Spleen (tissue), 13 donors: ENCODE data around the gene NEK5. TPM values are rescaled to one million over a fixed set of nuclear protein-coding genes. Genes with fewer than 3 reads are reported as not detected.
A peak's percentile ranks its signal among the peaks of the same experiment; 100 is the strongest.
"Not testable (repeated sequence)": the region's sequence is repeated elsewhere in the genome, so short reads cannot be mapped to it uniquely, and the experiment has no call there.

Experiments used
- DNase-seq: peaks from one replicate; pipeline ENCODE4 v3.0.0-alpha.2; 2020
- H3K27ac ChIP-seq, 8 donors: fragments of 200-600 bp; sonication (generic) in 7 of 8; 1 replicate in 4 of 8; 2 replicates in 4 of 8; pipeline versions ENCODE4 v1.5.0 to v1.8.0; 2016 to 2021; ENCODE audit warnings: inconsistent platforms in 4 of 8, mild to moderate bottlenecking in 4 of 8, moderate library complexity in 1 of 8
- H3K27me3 ChIP-seq, 7 donors: fragments of 200-600 bp; sonication (generic) in 6 of 7; replicated peaks in 1 of 7; 1 replicate in 4 of 7; 2 replicates in 3 of 7; pipeline versions ENCODE4 v1.5.0 to v1.8.0; 2016 to 2021; ENCODE audit warnings: inconsistent platforms in 3 of 7, mild to moderate bottlenecking in 1 of 7
- H3K36me3 ChIP-seq, 6 donors: fragments of 200-600 bp; sonication (generic) in 5 of 6; 1 replicate in 4 of 6; 2 replicates in 2 of 6; pipeline versions ENCODE4 v1.5.0 to v1.8.0; 2016 to 2021; ENCODE audit warnings: inconsistent platforms in 2 of 6
- H3K4me1 ChIP-seq, 6 donors: fragments of 200-600 bp; sonication (generic) in 5 of 6; 1 replicate in 3 of 6; 2 replicates in 3 of 6; pipeline versions ENCODE4 v1.5.0 to v1.8.0; 2016 to 2021; ENCODE audit warnings: inconsistent platforms in 3 of 6
- H3K4me3 ChIP-seq, 8 donors: fragments of 200-600 bp; sonication (generic) in 7 of 8; 1 replicate in 4 of 8; 2 replicates in 4 of 8; pipeline versions ENCODE4 v1.5.0 to v1.8.0; 2016 to 2021; ENCODE audit warnings: inconsistent platforms in 4 of 8, mild to moderate bottlenecking in 4 of 8, moderate library complexity in 2 of 8
- H3K9me3 ChIP-seq, 8 donors: fragments of 200-600 bp; sonication (generic) in 7 of 8; 1 replicate in 4 of 8; 2 replicates in 4 of 8; pipeline versions ENCODE4 v1.5.0 to v1.8.0; 2016 to 2021; ENCODE audit warnings: inconsistent platforms in 4 of 8
- POLR2A ChIP-seq, 3 donors: fragments of 450-650 bp; IDR thresholded peaks; one replicate each; pipeline ENCODE4 v1.5.1; 2017; ENCODE audit warnings: antibody characterized with exemption in 3 of 3, mild to moderate bottlenecking in 1 of 3
- POLR2AphosphoS5 ChIP-seq, 3 donors: sonication (generic); formaldehyde crosslinking; IDR thresholded peaks; one replicate each; pipeline ENCODE4 v1.5.1; 2017; ENCODE audit warnings: antibody characterized with exemption in 3 of 3
- WGBS, 5 donors: extraction: QIAGEN DNeasy Blood & Tissue Kit in 3 of 5; methylation state at CpG; one replicate each; pipeline versions ENCODE4 v1.1.5 to v1.1.7; 2013 to 2018; 5-methylcytosine and 5-hydroxymethylcytosine counted together
- intact Hi-C: fragments of 100-400 bp; cut with DNase I; formaldehyde crosslinking; loops from one replicate; pipeline ENCODE4 v1.15.0; 2023; ENCODE audit warnings: low total_unique reads
- long read RNA-seq, 2 donors: transcript quantifications; one replicate each; lab custom pipeline, GENCODE V29; 2026
- polyA plus RNA-seq, 3 donors: library from polyadenylated mRNA; stranded (reverse); fragments of 200-250 nt; gene quantifications; one replicate each; pipeline ENCODE4 v1.2.1, GENCODE V29; 2013
- total RNA-seq, 7 donors: library from RNA; depleted of rRNA in 3 of 7; stranded (reverse); fragments of >200 nt in 3 of 7; fragmentation: NEBNext Ultra II Directional in 4 of 7; extraction: Animal tissue kit (Norgen Biotek cat#: 25700) in 4 of 7; gene quantifications; one replicate each; pipeline versions ENCODE4 v1.1.0 to v1.2.1, GENCODE V29; 2016 to 2021
- TF ChIP-seq, protein P1 (sequence below), 11 experiments: fragments of 200-600 bp in 7 of 11; fragments of 450-650 bp in 4 of 11; sonication (generic) in 4 of 11; IDR thresholded peaks in 8 of 11; conservative IDR thresholded peaks in 3 of 11; 1 replicate in 7 of 11; 2 replicates in 4 of 11; pipeline versions ENCODE4 v1.4.0 to v1.8.0; 2016 to 2021; ENCODE audit warnings: antibody characterized with exemption in 11 of 11, inconsistent platforms in 4 of 11, mild to moderate bottlenecking in 1 of 11
- donor health status: healthy with polysubstance abuse.
- donor health status: DM: no; HTN: no; CAD: no; lungs with moderate emphysema.
- donor health status: DM: no; HTN: no; CAD: no.
- donor health status: Bipolar disorder and iron deficiency.
- donor health status: healthy.
- donor health status: DM: no; HTN: no; CAD: no.
- donor health status: DM: yes; HTN: yes; CAD: no.

NEK5 gene, protein sequence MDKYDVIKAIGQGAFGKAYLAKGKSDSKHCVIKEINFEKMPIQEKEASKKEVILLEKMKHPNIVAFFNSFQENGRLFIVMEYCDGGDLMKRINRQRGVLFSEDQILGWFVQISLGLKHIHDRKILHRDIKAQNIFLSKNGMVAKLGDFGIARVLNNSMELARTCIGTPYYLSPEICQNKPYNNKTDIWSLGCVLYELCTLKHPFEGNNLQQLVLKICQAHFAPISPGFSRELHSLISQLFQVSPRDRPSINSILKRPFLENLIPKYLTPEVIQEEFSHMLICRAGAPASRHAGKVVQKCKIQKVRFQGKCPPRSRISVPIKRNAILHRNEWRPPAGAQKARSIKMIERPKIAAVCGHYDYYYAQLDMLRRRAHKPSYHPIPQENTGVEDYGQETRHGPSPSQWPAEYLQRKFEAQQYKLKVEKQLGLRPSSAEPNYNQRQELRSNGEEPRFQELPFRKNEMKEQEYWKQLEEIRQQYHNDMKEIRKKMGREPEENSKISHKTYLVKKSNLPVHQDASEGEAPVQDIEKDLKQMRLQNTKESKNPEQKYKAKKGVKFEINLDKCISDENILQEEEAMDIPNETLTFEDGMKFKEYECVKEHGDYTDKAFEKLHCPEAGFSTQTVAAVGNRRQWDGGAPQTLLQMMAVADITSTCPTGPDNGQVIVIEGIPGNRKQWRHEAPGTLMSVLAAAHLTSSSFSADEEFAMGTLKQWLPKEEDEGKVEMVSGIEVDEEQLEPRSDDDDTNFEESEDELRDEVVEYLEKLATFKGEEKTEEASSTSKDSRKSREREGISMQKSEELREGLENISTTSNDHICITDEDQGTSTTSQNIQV
- total RNA-seq (under 1 TPM in 3 of 7 donors, not detected in 4; 0.10 to 0.30 (median 0.26) TPM), polyA plus RNA-seq (under 1 TPM; 0.04 to 0.11 (median 0.06) TPM)
- long read RNA-seq, donor 1: 0 reads
- long read RNA-seq, donor 2: 0 reads

DNA sequence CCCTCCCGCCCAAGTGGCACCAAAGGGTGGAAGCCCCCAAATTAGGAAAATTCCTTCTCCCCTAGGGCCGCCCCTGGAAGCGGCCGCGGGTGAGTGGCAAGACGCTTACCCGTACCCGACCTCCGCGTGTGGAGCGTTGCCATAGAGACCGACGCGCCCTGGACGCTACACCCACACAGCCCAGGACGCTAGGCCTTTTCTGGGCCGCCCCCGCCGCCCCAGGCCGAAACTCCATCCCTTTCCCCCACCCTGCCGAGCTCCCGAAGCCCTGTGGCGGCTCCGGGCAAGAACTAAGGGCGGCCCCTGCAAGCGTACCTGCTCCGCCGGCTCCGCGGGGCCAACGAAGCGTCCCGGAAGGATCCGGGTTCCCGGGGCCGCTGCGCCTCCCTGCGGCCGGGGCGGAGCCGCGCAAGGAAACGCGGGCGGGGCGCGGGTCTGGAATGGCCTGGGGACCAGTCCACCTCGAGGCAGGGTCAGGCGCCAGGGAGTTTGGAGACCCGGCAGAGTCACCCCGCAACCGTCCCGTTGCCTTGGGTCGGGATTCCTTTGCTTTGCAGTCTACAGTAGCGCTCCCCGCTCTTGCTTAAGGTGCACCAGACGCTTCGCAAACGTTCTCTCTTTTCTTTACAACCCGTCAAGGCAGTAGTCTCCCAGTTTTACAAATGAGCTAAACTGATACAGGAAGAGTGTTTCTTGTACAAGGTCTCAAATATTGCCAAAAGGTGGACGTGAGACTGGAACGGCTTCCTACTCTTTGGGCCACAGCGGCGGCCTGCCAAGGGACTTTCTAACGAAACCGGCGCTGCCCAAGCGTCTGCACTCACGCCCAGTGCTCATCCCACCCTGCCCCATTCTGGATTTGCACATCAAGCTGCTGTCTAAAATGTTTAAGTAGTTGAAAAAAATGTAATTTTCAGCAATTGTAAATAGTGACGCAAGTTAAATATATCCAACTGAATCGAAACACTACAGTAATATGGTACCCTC is at the start of gene NEK5:
Gene NEK5, minus strand, starts transcription at position 360 of the 987 bp plus-strand sequence. CDS start 1,591 bp downstream, outside the sequence.
- peaks cover 0 to 33% (median 20%) of the 10 kb centered on the region in 6 donors for H3K36me3 ChIP-seq
- intact Hi-C loops: loop anchor here (5.0 to 10.0 kb wide), 4 partner anchors 124 to 314 kb away; partner anchors contain the start of gene TMEM272
- H3K27me3 ChIP-seq: peaks cover 0 to 21% (median 6%) of the 10 kb centered on the region in 7 donors
- peak; percentile 91 for DNase-seq
- no peak within 1 kb of the TSS for H3K27ac ChIP-seq
- H3K4me1 ChIP-seq: peaks cover 11 to 23% (median 20%) of the 10 kb centered on the region in 6 donors
- no peaks in the 10 kb centered on the region for H3K9me3 ChIP-seq
- H3K4me3 ChIP-seq: peak within 1 kb of the TSS; percentile 57 to 79 (median 70)
- 10 to 35% (median 12%) methylated on average over 29 to 71 of the region's 71 CpGs for WGBS, 5 donors
- peak in 2 of 3 donors; percentile 36 to 72 for TF ChIP-seq POLR2AphosphoS5 (IDR thresholded peaks at IDR 0.05)
- TF ChIP-seq, protein P1, sequence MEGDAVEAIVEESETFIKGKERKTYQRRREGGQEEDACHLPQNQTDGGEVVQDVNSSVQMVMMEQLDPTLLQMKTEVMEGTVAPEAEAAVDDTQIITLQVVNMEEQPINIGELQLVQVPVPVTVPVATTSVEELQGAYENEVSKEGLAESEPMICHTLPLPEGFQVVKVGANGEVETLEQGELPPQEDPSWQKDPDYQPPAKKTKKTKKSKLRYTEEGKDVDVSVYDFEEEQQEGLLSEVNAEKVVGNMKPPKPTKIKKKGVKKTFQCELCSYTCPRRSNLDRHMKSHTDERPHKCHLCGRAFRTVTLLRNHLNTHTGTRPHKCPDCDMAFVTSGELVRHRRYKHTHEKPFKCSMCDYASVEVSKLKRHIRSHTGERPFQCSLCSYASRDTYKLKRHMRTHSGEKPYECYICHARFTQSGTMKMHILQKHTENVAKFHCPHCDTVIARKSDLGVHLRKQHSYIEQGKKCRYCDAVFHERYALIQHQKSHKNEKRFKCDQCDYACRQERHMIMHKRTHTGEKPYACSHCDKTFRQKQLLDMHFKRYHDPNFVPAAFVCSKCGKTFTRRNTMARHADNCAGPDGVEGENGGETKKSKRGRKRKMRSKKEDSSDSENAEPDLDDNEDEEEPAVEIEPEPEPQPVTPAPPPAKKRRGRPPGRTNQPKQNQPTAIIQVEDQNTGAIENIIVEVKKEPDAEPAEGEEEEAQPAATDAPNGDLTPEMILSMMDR (IDR thresholded peaks at IDR 0.05 in 8 of 11, conservative IDR thresholded peaks at IDR 0.05 in 3 of 11): peak; percentile 3 to 83 (median 63)
- no peak for TF ChIP-seq POLR2A (IDR thresholded peaks at IDR 0.05)

DNA sequence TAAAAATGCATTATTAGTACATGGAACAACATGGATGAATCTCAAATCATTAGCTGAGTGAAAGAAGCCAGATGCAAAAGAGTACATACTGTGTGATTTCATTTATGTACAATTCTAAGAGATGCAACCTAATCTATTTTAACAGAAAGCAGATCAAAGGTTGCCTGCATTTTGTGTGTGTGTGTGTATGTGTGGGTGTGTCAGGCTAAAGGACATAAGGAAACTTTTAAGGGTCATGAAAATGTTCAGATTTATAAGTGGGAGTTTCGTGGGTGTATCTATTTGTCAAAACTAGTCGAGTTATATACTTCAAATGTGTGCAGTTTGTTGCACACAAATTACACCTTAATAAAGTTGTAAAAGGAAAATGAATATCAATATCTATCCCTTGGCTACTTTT is 48.4 kb upstream of the NEK5 start:
- no peak for DNase-seq
- Histone ChIP-seq H3K27ac (no peak overlapping the region), H3K36me3 (peaks cover 0 to 100% (median 35%) of the 10 kb centered on the region in 6 donors), H3K4me3 (no peak overlapping the region), H3K4me1 (peaks cover 0 to 16% (median 0%) of the 10 kb centered on the region in 6 donors), H3K9me3 (no peaks in the 10 kb centered on the region), H3K27me3 (no peaks in the 10 kb centered on the region)
- WGBS, 5 donors: 81 to 88% (median 85%) methylated on average over 2 of the region's 2 CpGs
- TF ChIP-seq POLR2AphosphoS5 (IDR thresholded peaks at IDR 0.05): no peak
- TF ChIP-seq, protein P1 (IDR thresholded peaks at IDR 0.05 in 8 of 11, conservative IDR thresholded peaks at IDR 0.05 in 3 of 11): no peak
- intact Hi-C loops: no loop called here

DNA sequence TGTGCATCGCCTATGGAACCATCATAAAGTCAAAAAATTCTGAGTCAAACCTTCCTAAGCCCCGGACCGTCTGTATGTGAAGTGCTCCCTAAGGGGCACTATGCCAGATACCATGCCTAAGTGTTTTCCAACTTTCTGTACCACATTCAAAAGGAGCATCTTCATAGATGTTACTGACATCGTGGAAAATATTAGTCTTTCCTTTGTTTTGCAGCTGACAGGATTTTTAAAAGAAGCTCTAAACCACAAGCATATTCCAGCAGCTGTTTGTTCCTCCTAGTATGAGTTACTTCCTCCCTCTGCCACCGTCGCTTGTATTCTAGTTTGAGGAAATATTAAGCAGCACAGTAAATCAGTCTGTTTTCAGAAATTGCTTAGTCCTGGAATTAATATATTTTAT is 45.1 kb upstream of the NEK5 start:
- H3K4me1 ChIP-seq, H3K27ac ChIP-seq, H3K27me3 ChIP-seq, intact Hi-C loops, H3K9me3 ChIP-seq, DNase-seq, H3K4me3 ChIP-seq: not testable (repeated sequence)
- peaks cover 0 to 100% (median 51%) of the 10 kb centered on the region in 6 donors for H3K36me3 ChIP-seq
- WGBS, 5 donors: 44 to 57% (median 49%) methylated on average over 6 of the region's 6 CpGs

DNA sequence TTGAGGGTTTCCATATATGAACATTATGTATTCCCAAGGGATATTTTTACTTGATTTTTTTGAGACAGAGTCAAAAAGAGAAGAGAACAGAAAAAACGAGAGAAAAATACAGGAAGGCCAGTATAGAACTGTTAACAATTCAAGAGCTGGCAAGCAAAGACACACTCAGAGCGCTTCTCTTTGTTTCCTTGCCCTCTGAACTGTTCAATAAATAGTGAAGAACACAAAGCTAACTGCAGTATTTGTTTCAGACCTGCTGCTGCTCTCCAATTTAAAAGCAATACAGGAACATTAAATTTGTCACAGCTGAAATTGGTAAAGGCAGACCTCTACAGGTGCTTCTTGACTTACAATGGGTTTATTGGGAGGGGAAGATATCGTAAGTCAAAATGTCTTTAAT is 44.5 kb upstream of the NEK5 start:
- no peak for TF ChIP-seq POLR2AphosphoS5 (IDR thresholded peaks at IDR 0.05)
- no peak for TF ChIP-seq POLR2A (IDR thresholded peaks at IDR 0.05)
- TF ChIP-seq, protein P1 (IDR thresholded peaks at IDR 0.05 in 8 of 11, conservative IDR thresholded peaks at IDR 0.05 in 3 of 11): no peak
- H3K27me3 ChIP-seq: no peaks in the 10 kb centered on the region
- no peak overlapping the region for H3K4me3 ChIP-seq
- intact Hi-C loops: no loop called here
- H3K27ac ChIP-seq: no peak overlapping the region
- peaks cover 0 to 7% (median 0%) of the 10 kb centered on the region in 6 donors for H3K4me1 ChIP-seq
- 74 to 85% (median 82%) methylated on average over 3 of the region's 3 CpGs for WGBS, 5 donors
- H3K36me3 ChIP-seq: peaks cover 0 to 100% (median 57%) of the 10 kb centered on the region in 6 donors
- DNase-seq: no peak
- H3K9me3 ChIP-seq: no peaks in the 10 kb centered on the region

DNA sequence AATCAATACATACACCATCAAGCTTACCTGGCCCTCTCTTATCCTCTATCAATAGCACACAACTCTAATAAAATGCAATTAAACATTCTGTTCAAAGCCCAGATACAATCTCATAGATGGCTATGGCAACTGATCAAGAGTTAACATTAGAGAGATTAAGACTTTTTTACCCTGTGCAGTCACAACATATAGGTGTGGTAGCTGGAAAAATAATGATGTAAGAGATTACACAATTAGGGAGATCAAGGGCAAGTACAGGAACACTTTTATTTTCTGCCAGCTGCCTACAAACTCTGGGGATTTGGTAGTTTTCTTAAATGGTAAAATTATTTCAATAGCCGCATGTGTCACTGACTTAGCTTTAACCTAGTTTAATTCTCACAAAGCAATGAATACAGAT is 42.8 kb upstream of the NEK5 start:
- peaks cover 0 to 100% (median 57%) of the 10 kb centered on the region in 6 donors for H3K36me3 ChIP-seq
- DNase-seq, H3K4me1 ChIP-seq, H3K4me3 ChIP-seq, H3K9me3 ChIP-seq, intact Hi-C loops, H3K27me3 ChIP-seq, H3K27ac ChIP-seq: not testable (repeated sequence)
- WGBS, 5 donors: 88 to 100% (median 97%) methylated on average over 1 of the region's 1 CpG

DNA sequence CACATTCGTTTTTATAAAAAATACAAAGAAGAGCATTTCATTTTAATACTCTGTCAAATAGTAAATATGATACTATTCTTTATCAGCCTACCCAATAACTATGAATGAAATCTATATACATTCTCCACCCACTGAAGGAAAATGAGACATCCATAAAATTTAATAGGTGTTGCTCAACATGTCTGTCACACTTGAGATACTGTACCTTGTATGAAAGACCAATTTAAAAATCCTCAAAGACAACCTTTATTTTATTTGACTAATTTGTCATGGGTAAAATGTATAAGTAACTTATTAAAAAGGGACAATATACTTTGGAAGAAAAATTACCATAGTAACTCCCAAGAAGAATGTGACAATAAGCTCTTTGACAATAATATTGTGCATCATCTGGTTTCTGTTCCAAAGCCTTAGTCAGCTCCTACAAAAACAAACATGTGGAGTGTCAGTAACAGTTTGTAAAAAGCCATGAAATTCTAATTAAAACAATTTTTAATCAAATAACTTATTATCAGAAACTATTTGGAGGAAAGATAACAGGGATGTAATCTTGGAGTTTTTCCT is 42.0 kb upstream of the NEK5 start:
- H3K4me1 ChIP-seq, DNase-seq, H3K27me3 ChIP-seq, H3K27ac ChIP-seq, intact Hi-C loops, H3K9me3 ChIP-seq, H3K4me3 ChIP-seq: not testable (repeated sequence)
- H3K36me3 ChIP-seq: peaks cover 0 to 100% (median 54%) of the 10 kb centered on the region in 6 donors
- 82 to 98% (median 94%) methylated on average over 1 of the region's 1 CpG for WGBS, 5 donors
